Endothelial cell of hepatic sinusoid (primary cell): ENCODE data around the gene SSR1.

ENCODE experiments used
- in situ Hi-C: cut with HindIII; loops from 2 replicates; pipeline ENCODE4 v1.10.0; 2017; ENCODE audit warnings: low sequenced_read_pairs

SSR1 gene

DNA sequence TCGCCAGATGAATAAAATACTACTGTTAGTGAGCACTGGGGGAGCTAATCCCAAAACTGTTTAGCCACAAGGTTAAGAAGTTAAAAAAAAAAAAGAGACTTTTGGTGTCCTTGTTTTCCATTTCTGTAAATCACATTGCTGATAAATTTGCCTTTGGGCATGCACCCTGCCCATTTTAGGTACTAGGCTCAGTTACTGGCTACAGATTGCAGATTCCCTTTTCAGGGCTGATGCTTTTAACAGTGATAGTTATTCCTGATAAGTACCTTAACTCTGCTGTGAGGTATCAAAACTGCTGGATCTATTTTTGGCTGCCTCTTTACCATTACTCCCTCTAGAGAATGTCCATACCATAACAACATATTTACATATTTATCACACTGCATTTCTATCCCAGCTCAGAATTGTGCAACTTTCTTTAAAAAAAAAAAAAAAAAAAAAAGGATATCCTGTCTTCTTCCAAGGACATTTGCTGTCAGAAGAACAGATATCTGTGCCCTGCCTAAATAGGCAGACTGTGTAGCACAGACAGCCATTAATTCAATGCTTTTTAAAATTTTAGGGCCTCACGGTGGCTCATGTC is 94.5 kb downstream of the SSR1 start:
- in situ Hi-C loops: no loop called here
